Activated naive CD8-positive, alpha-beta T cell (primary cell): ENCODE data around the gene PTPN7.

Experiments used
- H3K27ac Mint-ChIP-seq: one replicate; pipeline ENCODE4 v1.8.0; 2021; ENCODE audit warnings: mixed read lengths
- H3K27me3 Mint-ChIP-seq: one replicate; pipeline ENCODE4 v1.8.0; 2021; ENCODE audit warnings: mixed read lengths
- H3K36me3 Mint-ChIP-seq: one replicate; pipeline ENCODE4 v1.8.0; 2021; ENCODE audit warnings: mixed read lengths
- H3K4me1 Mint-ChIP-seq: one replicate; pipeline ENCODE4 v1.8.0; 2021; ENCODE audit warnings: low read depth, mixed read lengths
- H3K4me3 Mint-ChIP-seq: one replicate; pipeline ENCODE4 v1.8.0; 2021; ENCODE audit warnings: mild to moderate bottlenecking, mixed read lengths
- H3K9me3 Mint-ChIP-seq: one replicate; pipeline ENCODE4 v1.8.0; 2021; ENCODE audit warnings: low read depth, mixed read lengths

PTPN7 gene

DNA sequence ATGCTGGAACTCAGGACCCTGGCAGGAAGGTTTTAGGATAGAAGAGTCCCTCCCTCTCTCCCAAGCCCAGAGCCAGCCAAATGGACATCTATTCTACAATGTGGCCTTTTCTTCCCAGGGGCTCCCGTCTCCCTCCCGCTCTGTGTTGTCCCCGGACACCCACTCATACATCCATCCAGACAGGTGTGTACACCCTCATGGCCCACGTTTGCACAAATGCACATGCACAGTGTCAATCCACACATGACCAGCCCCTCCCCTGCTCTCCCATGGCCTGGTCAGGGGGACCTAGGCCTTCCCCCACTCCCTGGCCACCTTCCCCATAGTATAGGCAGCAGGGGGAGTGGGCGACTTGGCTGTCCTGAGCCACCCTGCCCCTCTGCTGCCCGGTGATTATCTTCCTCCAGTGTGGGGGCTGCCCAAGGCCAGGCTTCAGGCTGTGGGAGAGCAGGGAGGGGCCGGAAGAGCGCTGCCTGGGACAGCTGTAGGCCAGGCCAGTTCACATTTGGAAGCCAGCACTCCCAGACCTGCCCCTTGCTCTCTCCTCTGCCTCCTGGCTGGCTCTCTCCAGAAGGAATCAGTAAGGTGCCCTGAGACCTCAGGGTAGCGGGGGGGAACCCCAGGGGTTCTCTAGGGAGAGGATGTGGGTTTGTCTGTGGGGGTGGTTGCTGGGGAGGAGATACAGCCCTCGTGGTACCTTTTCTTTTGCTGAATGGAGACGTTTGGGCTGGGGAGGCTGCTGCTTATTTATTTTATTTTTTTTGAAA is 4.1 kb upstream of the PTPN7 start:
- Mint-ChIP-seq H3K36me3 (no peaks in the 10 kb centered on the region), H3K4me3 (peak overlapping the region; percentile 81), H3K9me3 (no peaks in the 10 kb centered on the region), H3K4me1 (peaks cover 64% of the 10 kb centered on the region), H3K27me3 (no peaks in the 10 kb centered on the region), H3K27ac (peak overlapping the region; percentile 80)

DNA sequence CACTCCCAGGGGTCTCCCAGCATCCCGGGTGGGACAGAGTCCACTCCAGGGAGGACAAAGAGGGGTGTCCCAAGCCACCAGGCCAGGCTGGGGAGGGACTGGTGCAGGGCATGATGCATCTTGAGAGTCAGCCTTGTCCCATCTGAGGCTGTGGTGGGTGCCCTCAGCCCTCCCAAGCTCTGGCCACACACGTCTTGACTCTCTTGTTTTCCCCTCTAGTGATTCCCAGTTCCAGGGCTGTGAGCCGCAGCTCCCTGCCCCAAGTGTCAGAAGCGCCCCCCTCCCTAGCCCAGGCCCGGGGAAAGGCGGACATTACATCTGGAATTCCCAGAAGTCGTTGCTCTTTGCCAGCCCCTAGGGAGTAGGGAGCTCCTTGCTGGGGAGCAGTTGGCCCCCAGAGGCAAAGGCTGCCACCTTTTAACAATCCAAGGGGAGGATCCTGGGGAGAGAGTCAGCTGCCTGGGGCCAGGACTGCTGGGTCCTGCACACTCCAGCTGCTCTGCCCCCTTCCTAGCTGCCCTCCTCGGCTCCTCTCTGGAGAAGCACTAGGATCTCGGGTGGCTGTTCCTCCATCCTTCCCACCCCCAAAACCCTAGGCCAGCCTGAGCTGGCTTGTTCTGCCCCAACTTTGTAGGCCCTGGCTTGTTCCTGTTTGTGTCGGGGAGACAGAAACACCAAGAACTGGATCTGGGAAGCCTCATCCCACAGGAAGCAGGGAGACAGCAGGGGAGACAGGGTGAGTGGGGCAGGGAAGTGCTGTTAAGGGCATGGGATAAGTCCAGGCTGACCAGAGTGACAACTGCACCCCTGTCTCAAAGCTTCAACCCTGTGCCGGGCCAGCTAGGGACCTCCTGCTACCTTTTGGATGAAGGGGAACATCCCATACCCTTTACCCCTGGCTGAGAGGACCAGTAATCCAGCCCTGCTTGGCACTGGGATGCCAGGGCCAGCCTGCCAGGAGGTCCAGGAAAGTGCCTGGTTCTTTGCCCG is 3.2 kb upstream of the PTPN7 start:
- peak overlapping the region; percentile 80 for H3K27ac Mint-ChIP-seq
- no peaks in the 10 kb centered on the region for H3K27me3 Mint-ChIP-seq
- peak overlapping the region; percentile 94 for H3K4me3 Mint-ChIP-seq
- H3K9me3 Mint-ChIP-seq: no peaks in the 10 kb centered on the region
- peaks cover 70% of the 10 kb centered on the region for H3K4me1 Mint-ChIP-seq
- peaks cover 3% of the 10 kb centered on the region for H3K36me3 Mint-ChIP-seq

- Mint-ChIP-seq H3K27ac (peak overlapping the region; percentile 84), H3K27me3 (no peaks in the 10 kb centered on the region), H3K36me3 (peaks cover 3% of the 10 kb centered on the region), H3K4me3 (peak overlapping the region; percentile 94), H3K9me3 (no peaks in the 10 kb centered on the region), H3K4me1 (peaks cover 76% of the 10 kb centered on the region)
These were observed 2.2 kb upstream of the PTPN7 start for GRCh38 chr1:202162418-202163280.

GRCh38 chr1:202162047-202162417 is 1.6 kb upstream of the PTPN7 start:
- Mint-ChIP-seq H3K4me3 (peak overlapping the region; percentile 94), H3K4me1 (peaks cover 79% of the 10 kb centered on the region), H3K27ac (peak overlapping the region; percentile 46), H3K36me3 (peaks cover 3% of the 10 kb centered on the region), H3K9me3 (no peaks in the 10 kb centered on the region), H3K27me3 (no peaks in the 10 kb centered on the region)

- Mint-ChIP-seq H3K27ac (peak overlapping the region; percentile 98), H3K36me3 (peaks cover 3% of the 10 kb centered on the region), H3K9me3 (no peaks in the 10 kb centered on the region), H3K4me3 (peak overlapping the region; percentile 94), H3K4me1 (peaks cover 77% of the 10 kb centered on the region), H3K27me3 (no peaks in the 10 kb centered on the region)
These were observed 997 bp upstream of the PTPN7 start for GRCh38 chr1:202161151-202162046.

GRCh38 chr1:202159534-202160371 is 649 bp downstream of the PTPN7 start:
- Mint-ChIP-seq H3K27ac (peak overlapping the region; percentile 98), H3K9me3 (no peaks in the 10 kb centered on the region), H3K36me3 (peaks cover 5% of the 10 kb centered on the region), H3K4me3 (peak overlapping the region; percentile 94), H3K27me3 (no peaks in the 10 kb centered on the region), H3K4me1 (peaks cover 76% of the 10 kb centered on the region)

- Mint-ChIP-seq H3K27ac (peak overlapping the region; percentile 98), H3K4me3 (peak overlapping the region; percentile 94), H3K9me3 (no peaks in the 10 kb centered on the region), H3K4me1 (peaks cover 71% of the 10 kb centered on the region), H3K36me3 (peaks cover 8% of the 10 kb centered on the region), H3K27me3 (no peaks in the 10 kb centered on the region)
These were observed 1.4 kb downstream of the PTPN7 start for GRCh38 chr1:202158810-202159533.

DNA sequence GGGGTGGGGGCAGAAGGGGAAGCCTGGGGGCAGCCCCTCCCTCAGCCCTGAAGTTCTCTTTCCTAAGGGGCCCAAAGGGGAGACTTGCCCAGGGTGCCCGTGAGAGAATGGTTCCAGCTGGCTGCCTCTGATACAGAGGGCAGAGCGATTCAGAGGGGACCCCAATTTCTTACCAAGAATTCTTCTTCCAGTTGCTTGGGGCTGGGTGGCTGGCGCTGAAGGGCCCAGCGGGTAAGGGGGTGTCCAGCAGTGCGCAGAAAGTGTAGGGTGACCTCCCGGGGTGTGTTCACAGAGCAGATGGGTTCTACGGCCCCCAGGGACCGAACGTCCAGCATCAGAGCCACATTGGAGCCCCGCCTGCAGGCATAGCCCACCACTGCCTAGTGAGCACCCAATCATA is 2.5 kb downstream of the PTPN7 start:
- Mint-ChIP-seq H3K4me3 (peak overlapping the region; percentile 94), H3K4me1 (peaks cover 63% of the 10 kb centered on the region), H3K27me3 (no peaks in the 10 kb centered on the region), H3K9me3 (no peaks in the 10 kb centered on the region), H3K36me3 (peaks cover 8% of the 10 kb centered on the region), H3K27ac (peak overlapping the region; percentile 98)

GRCh38 chr1:202156590-202156989 is 3.8 kb downstream of the PTPN7 start:
- Mint-ChIP-seq H3K9me3 (no peaks in the 10 kb centered on the region), H3K36me3 (peaks cover 8% of the 10 kb centered on the region), H3K27ac (peak overlapping the region; percentile 58)

GRCh38 chr1:202155478-202156021 is 4.9 kb downstream of the PTPN7 start:
- Mint-ChIP-seq H3K36me3 (peaks cover 15% of the 10 kb centered on the region), H3K4me3 (no peak overlapping the region), H3K27ac (peak overlapping the region; percentile 58), H3K4me1 (peaks cover 45% of the 10 kb centered on the region), H3K9me3 (no peaks in the 10 kb centered on the region), H3K27me3 (no peaks in the 10 kb centered on the region)

More at GRCh38 chr1:202156590-202156989, 3.8 kb downstream of the PTPN7 start:
- Mint-ChIP-seq H3K4me3 (peak overlapping the region; percentile 67), H3K4me1 (peaks cover 51% of the 10 kb centered on the region), H3K27me3 (no peaks in the 10 kb centered on the region)

DNA sequence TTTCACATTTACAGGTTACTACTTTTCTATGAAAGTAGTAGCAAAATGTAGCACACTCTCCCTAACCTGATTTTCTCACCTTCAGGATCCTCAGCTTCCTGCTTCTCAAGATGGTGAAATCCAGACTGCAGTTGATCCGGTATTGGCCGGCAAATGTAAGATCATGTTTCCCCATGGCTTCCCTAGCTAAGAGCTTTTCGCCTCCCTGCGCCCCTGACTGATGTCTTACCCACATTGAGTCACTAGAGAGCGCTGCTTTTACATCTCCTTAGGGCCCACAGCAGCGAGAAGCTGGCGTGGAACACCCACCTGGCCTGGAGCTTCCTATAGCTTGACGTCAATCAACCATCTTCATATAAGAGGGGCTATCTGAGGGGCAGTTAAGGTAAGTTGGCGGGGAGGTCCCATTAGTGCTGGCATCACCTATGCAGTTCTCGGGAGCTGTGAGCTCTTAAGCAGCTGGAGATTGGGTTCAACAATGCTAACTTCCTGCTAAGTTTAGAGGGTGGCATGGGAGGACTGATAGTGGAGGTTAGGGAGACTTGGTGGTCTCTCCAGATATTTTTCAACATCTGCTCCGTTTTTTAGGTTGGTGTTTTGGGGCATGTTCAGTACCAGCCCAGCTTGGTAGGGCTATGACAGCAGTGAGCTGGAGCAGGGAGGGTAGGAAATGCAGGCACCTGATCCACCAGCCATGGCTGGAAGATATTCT is 5.5 kb downstream of the PTPN7 start:
- H3K4me1 Mint-ChIP-seq: peaks cover 43% of the 10 kb centered on the region
- H3K27me3 Mint-ChIP-seq: no peaks in the 10 kb centered on the region
- no peaks in the 10 kb centered on the region for H3K9me3 Mint-ChIP-seq
- H3K36me3 Mint-ChIP-seq: peaks cover 15% of the 10 kb centered on the region
- peak overlapping the region; percentile 36 for H3K27ac Mint-ChIP-seq
- H3K4me3 Mint-ChIP-seq: peak overlapping the region; percentile 31
